IPS DF 4.7 (cell line): ENCODE data around the gene OR4D9.
"Not testable (repeated sequence)": the region's sequence is repeated elsewhere in the genome, so short reads cannot be mapped to it uniquely, and the experiment has no call there.

Experiments used
- DNase-seq: peaks from one replicate; pipeline ENCODE4 v3.0.0-alpha.2; 2013; ENCODE audit warnings: low spot score; ENCODE audit errors: extremely low read depth

OR4D9 gene

DNA sequence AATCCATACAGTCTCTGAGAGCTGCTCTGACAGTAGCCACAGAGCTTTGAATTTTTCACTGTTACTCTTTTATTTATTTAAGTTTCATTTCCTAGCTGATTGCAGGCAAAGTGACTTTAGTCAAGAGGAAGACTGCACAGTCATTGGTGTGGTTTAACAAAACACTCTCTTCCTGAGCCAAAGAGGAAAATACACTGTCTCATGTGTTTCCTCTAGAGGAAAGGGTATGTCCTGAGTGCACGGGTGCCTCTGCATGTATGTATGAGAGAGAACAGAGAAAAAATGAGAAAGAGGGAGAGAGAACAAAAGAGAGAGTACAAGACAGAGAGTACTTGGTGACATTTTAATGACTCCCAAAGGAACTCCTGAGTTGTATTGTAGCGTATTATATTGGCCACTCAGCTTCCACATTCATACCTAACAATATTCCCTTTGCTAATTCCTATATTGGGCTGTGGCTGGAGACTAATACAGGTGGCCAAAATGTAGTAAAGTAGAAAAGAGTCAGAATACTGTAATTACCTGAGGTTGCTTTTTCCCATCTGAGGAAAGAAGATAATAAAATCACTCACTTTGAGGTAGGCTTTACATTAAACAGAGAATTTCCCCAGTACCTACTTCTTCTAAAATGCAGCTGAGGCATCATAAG, at the start of gene OR4D9:
Gene OR4D9, plus strand, starts transcription at position 599 of the 649 bp plus-strand sequence. CDS start 3,374 bp downstream, outside the sequence.
- DNase-seq = no peak

DNA sequence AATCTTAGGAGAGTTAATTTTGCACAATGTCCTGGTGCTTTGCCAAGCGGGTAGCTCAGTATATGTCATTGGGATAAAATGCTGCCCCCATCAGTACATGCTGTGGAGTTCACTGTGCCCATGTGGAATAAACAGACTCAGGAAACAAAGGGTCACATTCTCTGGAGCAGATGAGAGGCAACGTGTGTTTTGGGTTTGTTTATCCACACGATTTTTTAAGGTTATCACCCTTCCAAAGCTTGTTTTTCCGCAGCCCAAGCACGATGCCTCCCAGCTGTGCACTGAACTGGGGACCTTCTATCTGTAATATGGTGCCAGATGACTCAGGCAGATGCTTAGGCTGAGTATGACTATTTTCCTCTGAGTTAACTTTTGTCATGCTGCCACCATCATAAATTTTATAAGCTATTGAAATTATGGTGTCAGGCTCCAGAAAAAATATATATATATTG, 48.1 kb upstream of the OR4D9 start:
- no peak for DNase-seq

DNA sequence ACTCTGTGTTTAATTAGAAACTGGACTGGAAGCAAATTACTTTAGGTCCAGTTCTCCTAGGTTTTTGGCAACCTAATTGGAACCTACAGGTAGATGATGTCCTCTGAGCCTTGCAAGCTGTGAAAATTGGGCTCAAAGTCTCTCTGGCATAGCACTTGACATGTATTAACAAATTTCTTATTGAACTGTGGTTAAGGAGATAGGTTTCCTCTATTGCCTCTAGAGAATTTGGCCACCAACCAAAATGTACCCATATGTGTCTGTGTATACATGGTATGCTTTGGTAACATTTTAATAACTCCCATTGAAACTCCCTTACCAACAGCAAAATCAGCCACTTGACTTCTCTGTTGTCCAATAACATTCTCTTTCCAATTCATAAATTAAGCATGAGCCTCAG, 38.3 kb upstream of the OR4D9 start, which contains the start of gene OR4D10:
Gene OR4D10, plus strand, starts transcription at position 301 of the 400 bp plus-strand sequence. CDS start 4,115 bp downstream, outside the sequence.
- DNase-seq = no peak

DNA sequence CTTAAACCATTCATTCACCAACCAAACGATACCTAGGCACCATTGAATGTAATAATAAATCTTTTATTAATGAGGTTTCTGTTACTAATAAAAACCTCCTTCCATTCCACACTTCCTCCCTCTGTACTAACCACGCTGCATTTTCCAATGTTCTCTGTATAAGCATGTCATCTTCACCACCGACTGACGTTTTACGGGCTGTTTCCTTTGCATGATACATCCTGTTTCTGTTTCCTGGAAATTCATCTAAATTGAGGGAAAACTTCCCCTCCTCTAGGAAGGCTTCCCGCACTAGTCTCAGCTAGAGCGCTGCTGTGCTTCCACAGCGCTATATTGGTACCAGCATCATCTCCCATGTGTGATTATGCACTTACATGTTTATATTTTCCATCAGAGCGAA, 36.2 kb upstream of the OR4D9 start:
- no peak for DNase-seq

DNA sequence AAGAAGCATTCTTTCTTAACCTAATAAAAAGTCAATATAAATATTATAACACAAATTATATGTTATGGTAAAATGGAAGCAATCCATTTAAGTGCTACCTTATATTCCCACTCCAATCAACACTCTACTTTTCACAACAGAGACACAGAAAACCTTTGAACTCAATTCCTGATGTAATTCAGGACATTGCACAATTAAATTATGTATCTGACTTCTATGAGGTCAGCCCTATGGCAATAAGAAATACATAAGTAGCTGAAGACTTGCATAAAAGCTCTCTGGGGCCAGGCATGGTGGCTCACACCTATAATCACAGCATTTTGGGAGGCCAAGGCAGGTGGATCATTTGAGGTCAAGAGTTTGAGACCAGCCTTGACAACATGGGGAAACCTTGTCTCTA, 31.4 kb upstream of the OR4D9 start:
- DNase-seq = no peak

DNA sequence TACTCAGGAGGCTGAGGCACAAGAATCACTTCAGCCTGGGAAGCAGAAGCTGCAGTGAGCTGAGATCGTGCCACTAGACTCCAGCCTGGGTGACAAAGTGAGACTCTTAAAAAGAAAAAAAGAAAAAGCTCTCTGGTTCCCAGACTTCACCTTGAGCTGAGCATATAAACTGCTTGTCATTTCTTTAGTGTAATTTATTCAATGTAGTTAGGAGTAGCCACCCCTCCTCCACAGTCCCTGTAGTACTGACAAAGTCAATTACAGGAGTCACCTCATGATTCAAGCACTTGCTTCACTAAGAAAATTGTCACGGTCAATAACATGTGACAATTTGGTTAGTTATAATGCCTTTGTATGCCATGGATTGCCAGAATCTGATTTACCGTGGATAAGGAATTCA, 31.0 kb upstream of the OR4D9 start:
- DNase-seq = no peak

DNA sequence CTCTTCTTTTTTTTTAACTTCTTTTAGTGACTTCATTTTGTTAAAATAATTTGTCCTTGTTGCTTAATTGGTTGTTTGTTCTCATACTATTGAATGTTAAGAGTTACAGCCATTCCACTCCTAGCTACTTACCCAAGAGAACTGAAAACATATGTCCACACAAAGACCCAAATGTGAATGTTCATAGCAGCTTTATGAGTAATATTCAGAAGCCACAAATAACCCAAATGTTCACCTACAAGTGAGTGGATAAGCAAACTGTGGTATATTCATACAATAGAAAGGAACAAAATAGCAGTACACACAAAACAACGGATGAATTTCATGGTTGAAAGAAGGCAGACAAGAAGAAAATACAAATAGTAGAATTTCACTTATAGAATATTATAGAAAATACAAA, 9.4 kb upstream of the OR4D9 start:
- DNase-seq = no peak

DNA sequence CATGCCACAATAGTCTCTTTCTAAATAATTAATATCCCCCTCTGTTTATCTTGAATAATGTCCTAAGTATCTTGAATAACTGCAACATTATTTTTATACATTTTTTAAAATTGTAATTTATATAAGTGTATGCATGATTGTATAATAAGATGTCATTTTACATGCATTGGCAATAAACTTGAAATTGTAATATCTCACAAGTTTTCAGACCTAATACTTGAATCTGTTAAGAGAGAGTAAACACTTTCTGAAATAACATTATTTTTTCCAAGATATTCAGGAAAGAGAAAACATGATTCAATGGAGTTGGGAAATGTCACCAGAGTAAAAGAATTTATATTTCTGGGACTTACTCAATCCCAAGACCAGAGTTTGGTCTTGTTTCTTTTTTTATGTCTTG, 8.1 kb upstream of the OR4D9 start, which contains the start of gene OR4D11:
Gene OR4D11, plus strand, starts transcription at position 301 of the 400 bp plus-strand sequence. Its CDS starts 0 bp downstream, at position 301.
- DNase-seq = no peak

DNA sequence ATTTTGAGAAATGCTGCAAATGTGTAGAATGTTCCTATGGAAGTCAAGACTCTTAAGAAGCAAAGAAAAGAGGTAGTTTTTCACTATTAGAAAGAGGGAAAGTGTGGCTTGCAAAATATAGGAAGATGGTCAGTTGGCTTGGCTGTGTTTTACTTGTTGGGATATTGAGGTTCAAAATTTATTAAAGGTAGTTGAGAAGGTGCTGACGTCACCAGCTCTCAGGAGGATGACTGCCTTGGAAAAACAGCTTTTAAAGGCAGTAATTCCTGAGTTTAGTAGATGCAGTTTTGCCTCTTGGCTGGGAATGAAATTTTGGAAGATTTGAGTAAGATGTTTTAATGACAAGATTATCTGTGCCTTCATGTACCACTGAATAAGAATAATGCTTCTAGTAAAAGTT, 336 bp downstream of the OR4D9 start:
- no peak for DNase-seq

DNA sequence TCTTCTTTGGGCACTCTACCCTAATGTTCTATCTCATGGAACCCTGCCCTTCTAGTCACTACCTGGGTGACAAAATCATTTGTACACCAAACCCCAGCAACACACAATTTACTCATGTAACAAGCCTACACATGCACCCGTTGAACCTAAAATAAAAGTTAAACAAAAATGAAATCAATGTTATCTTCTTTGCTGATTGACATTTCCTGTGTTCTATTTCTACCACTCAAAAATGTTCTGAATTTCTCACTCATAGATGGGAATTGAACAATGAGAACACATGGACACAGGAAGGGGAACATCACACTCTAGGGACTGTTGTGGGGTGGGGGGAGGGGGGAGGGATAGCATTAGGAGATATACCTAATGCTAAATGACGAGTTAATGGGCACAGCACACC, 8.8 kb downstream of the OR4D9 start:
- not testable (repeated sequence) for DNase-seq

DNA sequence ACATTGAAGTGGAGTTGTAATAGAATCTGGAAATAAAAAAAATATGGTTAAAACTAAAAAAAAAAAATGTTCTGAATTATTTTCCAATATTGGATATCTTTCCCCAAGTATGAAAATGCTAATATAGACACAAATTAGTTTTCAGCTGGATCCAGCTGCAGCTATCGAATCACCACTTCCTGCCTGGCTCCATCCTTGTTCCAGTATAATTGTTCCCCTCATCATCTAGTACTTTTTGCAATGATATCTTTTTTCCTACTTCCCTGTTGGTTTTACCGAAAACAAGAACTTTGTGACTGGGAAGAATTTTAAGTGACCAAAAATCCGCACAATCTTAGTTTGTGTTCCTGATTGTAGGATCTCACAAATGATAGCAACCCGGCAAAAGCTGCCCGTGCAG, 9.4 kb downstream of the OR4D9 start:
- no peak for DNase-seq

DNA sequence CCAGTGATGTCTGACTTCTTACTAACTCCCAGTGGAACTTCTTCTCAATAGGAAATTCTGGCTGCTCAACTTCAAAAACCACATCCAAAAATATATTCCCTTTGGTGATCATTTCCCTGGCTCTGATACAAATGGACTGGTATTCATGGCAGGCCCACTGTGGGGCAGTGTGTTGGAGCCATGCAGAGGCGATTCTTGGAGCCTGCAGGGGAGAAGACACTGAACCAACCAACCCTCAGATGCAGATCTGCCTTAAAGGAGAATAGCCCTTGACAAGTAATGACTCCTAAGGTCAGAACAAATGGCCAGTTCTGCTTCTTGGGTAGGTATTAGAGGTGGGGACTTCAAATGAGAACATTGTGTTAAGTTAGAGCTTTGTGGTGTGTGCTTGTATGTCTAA, 12.2 kb downstream of the OR4D9 start:
- DNase-seq = no peak

DNA sequence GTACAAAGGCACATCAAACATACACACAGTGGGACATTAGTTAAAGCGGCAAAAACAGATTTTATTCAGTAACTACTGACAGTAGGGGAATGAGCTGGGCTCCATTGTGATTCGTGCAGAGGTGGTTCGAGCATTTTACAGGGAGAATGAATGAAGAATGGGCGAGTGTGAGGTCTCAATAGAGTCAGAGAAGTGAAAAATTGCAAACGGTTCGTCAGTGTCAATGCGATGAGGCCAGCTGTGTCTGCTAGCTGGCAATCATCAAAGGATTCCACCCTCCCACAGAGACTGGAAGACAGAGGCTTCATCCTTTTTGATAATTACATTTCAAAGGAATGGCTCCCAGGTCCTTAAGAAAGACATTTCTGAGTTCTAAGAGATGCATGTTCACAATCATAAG, 17.4 kb downstream of the OR4D9 start:
- DNase-seq = no peak

DNA sequence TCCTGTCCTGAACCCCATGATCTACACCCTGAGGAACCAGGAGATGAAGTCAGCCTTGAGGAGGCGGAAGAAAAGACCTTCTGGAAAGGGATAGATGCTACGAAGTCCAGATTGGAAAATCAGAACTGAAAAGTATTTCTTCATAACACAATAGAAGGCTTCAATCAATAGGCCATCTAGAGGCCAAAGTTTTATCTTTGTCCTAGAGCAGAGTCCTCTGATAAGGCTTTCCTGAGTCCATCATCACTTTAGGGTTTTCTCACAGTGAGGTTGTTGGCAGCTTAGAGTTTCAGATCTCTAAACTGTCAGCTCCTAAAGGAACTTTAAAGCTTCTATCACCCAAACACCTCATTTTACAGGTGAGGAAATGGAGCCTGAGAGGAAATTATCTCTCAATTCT, 21.3 kb downstream of the OR4D9 start:
- DNase-seq = no peak

DNA sequence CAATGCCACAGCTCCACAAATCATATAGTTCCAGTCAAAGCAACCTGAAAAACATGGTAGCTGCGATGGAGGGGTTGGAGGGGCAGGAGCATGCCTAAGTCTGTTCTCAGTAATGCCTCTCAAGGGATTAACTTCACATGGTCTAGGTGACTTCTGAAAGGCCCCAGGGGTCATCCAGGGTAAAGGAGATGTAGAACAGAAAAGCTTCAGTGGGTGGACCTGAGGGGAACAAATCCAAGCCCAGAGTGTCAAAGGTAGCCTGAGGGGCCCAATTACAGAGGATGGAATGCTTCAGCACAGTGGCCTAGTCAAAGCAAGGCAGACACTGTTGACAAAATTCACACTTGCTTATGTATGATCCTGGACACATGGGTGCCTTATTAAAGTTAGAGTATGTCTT, 23.3 kb downstream of the OR4D9 start:
- no peak for DNase-seq

DNA sequence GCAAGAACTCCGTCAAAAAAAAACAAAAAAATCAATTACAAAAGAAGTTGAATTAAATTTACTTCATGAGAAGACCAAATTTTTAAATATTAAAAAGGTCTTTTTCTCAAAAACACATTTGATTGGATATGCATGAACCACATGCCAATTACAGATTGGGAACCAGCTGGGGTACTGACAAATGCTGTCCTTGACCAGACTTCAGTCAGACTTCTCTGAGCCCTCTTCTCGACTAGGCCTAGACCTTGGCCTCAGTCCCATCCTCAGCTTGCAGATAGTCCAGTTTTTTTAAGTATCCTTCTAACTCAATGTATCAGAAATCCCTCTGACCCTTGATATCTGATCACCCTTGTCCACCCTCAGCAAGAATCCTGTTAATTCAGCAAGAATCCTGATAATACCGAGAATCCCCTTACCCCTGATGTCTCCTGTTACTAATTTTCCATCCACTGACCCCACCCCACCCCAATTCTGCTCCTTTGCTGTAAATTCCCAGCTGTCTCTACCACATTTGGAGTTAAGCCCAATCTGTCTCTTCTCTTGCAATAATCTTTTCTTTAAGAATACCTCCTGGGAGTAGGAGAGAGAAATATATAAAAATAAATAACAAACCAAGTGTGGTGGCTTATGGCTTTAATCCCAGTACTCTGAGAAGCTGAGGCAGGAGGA, 30.9 kb downstream of the OR4D9 start:
- no peak for DNase-seq

DNA sequence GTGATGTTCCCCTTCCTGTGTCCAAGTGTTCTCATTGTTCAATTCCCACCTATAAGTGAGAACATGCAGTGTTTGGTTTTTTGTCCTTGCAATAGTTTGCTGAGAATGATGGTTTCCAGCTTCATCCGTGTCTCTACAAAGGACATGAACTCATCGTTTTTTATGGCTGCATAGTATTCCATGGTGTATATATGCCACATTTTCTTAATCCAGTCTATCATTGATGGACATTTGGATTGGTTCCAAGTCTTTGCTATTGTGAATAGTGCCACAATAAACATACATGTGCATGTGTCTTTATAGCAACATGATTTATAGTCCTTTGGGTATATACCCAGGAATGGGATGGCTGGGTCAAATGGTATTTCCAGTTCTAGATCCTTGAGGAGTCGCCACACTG, 32.4 kb downstream of the OR4D9 start:
- not testable (repeated sequence) for DNase-seq

DNA sequence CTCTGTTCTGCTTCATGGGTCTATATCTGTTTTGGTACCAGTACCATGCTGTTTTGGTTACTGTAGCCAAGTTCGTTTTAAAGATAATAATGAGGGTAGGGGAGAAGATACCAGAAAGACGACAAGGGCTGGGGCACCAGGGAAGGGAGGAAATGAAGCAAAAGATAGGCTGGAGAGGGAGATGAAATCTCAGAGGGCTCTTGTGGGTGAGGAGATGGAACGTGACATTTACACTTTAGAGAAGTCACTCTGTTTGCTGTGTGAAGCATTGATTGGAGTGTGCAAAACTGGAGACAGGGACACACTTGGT, 33.5 kb downstream of the OR4D9 start:
- no peak for DNase-seq

DNA sequence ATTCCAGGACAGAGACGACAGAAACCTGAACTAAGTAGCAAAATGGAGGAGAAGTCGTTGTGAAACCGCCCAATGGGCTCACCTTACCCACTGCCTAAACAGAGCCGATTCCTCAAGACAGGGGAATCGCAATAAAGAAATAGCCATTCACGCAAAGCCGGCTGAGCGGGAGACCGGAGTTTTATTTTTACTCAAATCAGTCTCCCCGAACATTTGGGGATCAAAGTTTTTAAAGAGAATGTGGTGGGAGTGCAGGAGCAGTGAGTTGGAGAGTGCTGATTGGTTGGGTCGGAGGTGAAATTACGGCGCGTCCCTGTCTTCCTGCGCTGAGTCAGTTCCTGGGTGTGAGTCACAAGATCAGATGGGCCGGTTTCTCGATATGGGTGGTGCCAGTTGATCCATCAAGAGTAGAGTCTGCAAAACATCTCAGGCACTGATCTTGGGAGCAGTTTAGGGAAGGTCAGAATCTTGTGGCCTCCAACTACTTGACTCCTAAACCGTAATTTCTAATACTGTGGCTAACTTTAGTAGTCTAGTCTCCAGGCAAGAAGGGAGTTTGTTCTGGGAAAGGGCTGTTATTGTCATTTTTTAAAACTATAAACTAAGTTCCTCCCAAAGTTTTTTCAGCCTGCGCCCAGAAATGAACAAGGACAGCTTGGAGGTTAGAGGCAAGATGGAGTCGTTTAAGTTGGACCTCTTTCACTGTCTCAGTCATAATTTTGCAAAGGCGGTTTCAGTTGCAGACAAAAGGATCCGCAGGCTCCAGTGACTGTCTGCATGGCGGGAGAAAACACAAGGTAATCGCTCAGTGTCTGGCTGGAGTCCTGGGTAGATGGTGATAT, 34.1 kb downstream of the OR4D9 start:
- DNase-seq = no peak

DNA sequence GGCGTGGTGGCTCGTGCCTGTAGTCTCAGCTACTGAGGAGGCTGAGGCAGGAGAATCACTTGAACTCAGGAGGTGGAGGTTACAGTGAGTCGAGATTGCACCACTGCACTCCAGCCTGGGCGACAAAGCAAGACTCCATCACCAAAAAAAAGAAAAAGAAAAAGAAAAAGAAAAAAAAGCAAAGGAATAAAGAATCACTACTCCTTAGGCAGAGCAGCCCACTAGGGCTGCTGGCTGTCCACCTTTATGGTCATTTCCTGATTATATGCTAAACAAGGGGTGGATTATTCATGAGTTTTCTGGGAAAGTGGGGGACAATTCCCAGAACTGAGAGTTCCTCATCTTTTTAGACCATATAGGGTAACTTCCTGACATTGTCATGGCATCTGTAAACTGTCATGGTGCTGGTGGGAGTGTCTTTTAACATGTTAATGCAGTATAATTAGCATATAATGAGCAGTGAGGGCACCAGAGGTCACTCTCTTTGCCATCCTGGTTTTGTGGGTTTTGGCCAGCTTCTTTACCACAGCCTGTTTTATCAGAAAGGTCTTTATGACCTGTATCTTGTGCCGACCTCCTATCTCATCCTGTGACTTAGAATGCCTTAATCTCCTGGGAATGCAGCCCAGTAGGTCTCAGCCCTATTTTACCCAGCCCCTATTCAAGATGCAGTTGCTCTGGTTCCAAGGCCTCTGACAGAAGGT, 36.4 kb downstream of the OR4D9 start:
- not testable (repeated sequence) for DNase-seq

DNA sequence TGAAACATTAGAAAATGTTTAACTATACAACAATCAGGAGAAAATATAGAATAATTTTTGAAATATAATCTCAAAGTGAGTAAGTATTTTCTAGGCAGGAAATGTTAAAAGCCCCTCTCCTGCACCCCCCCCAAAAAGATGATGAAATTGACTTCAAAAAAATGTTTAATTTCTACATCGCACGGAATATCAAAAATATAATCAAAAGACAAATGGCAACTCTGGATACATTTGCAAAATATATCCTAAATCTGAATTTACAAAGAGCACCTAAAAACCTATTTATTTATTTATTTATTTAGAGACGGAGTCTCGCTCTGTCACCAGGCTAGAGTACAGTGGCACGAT, 36.9 kb downstream of the OR4D9 start:
- DNase-seq = no peak

DNA sequence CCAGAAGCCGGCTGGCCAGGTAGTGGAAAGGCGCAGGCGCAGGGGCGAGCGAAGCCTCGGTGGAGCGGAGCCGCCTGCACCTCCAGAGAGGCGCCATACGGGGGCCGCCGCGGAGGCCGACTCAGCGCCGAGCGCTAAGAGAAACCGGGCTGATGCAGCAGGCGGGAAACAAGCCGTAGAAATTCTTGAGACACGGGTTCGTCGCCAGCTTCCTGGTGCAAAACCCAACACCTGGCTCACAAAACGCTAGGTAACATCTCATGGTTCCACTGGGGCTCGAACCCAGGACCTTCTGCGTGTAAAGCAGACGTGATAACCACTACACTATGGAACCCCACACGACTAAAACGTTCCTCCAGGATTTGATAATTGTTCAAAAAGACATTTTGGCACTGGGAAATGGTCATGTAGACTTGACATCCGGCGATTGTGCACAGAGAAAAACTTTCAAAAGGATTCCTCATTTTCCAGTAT, 39.1 kb downstream of the OR4D9 start:
- peak; percentile 94 for DNase-seq
